ENCODE data around the gene CDK14. TPM values are rescaled to one million over a fixed set of nuclear protein-coding genes. Genes with fewer than 3 reads are reported as not detected.
A peak's percentile ranks its signal among the peaks of the same experiment; 100 is the strongest.
"Not testable (repeated sequence)": the region's sequence is repeated elsewhere in the genome, so short reads cannot be mapped to it uniquely, and the experiment has no call there.

Gene CDK14
- total and polyA plus RNA-seq, 4 donors: 4.2 to 12.4 (median 7.4) TPM

GRCh38 chr7:90769566-90769965, 173.4 kb downstream of the CDK14 start:
- not testable (repeated sequence) for H3K9ac ChIP-seq (ENCODE audit: low read depth in 1 of 2, low read length in 2 of 2); H3K27me3 ChIP-seq (ENCODE audit: control insufficient read depth in 4 of 4, insufficient read depth in 4 of 4, low read length in 3 of 4); H3K4me3 ChIP-seq (ENCODE audit: low read depth in 1 of 3, low read length in 3 of 3); DNase-seq (ENCODE audit: low spot score); H3K36me3 ChIP-seq (ENCODE audit: control insufficient read depth in 4 of 4, insufficient read depth in 3 of 4, low read depth in 1 of 4, low read length in 3 of 4); H3K9me3 ChIP-seq (ENCODE audit: control insufficient read depth in 4 of 4, low read length in 3 of 4)
- Histone ChIP-seq H3K27ac (ENCODE audit: low read depth in 1 of 2, low read length in 2 of 2) (peak overlapping the region; percentile 25 to 63), H3K4me1 (ENCODE audit: control insufficient read depth in 4 of 4, insufficient read depth in 4 of 4, low read length in 3 of 4) (peaks cover 1 to 43% (median 35%) of the 10 kb centered on the region in 4 donors)
- 54% methylated on average over 5 of the region's 5 CpGs for WGBS
- TF ChIP-seq RXRA (IDR thresholded peaks at IDR 0.05) (peak; percentile 8 to 15), HNF4A (conservative IDR thresholded peaks at IDR 0.05) (peak; percentile 59 to 66)

- H3K36me3 ChIP-seq (ENCODE audit: control insufficient read depth in 4 of 4, insufficient read depth in 3 of 4, low read depth in 1 of 4, low read length in 3 of 4): no peaks in the 10 kb centered on the region
- no peak overlapping the region for H3K4me3 ChIP-seq (ENCODE audit: low read depth in 1 of 3, low read length in 3 of 3)
- no peak overlapping the region for H3K27ac ChIP-seq (ENCODE audit: low read depth in 1 of 2, low read length in 2 of 2)
- no peak for DNase-seq (ENCODE audit: low spot score)
- peaks cover 1 to 28% (median 22%) of the 10 kb centered on the region in 4 donors for H3K4me1 ChIP-seq (ENCODE audit: control insufficient read depth in 4 of 4, insufficient read depth in 4 of 4, low read length in 3 of 4)
- TF ChIP-seq SP1 (IDR thresholded peaks at IDR 0.05) (no peak), JUND (IDR thresholded peaks at IDR 0.05) (no peak), MAX (IDR thresholded peaks at IDR 0.05) (no peak), NR2F2 (IDR thresholded peaks at IDR 0.05) (no peak), ZBTB33 (IDR thresholded peaks at IDR 0.05) (no peak), FOXA2 (IDR thresholded peaks at IDR 0.05) (no peak), HNF4G (IDR thresholded peaks at IDR 0.05) (no peak), YY1 (IDR thresholded peaks at IDR 0.05) (no peak), ATF3 (IDR thresholded peaks at IDR 0.05) (no peak), REST (IDR thresholded peaks at IDR 0.05) (no peak), RAD21 (IDR thresholded peaks at IDR 0.05) (no peak), TAF1 (conservative IDR thresholded peaks at IDR 0.05) (no peak)
- 90% methylated on average over 2 of the region's 2 CpGs for WGBS
- no peak overlapping the region for H3K9ac ChIP-seq (ENCODE audit: low read depth in 1 of 2, low read length in 2 of 2)
- H3K27me3 ChIP-seq (ENCODE audit: control insufficient read depth in 4 of 4, insufficient read depth in 4 of 4, low read length in 3 of 4): no peaks in the 10 kb centered on the region
- peaks cover 0 to 4% (median 2%) of the 10 kb centered on the region in 4 donors for H3K9me3 ChIP-seq (ENCODE audit: control insufficient read depth in 4 of 4, low read length in 3 of 4)
Measured at GRCh38 chr7:90771281-90771680, 175.2 kb downstream of the CDK14 start.

- DNase-seq (ENCODE audit: low spot score): no peak
- H3K27me3 ChIP-seq (ENCODE audit: control insufficient read depth in 4 of 4, insufficient read depth in 4 of 4, low read length in 3 of 4): no peaks in the 10 kb centered on the region
- TF ChIP-seq RXRA (IDR thresholded peaks at IDR 0.05): no peak
- H3K36me3 ChIP-seq (ENCODE audit: control insufficient read depth in 4 of 4, insufficient read depth in 3 of 4, low read depth in 1 of 4, low read length in 3 of 4): no peaks in the 10 kb centered on the region
- no peak overlapping the region for H3K27ac ChIP-seq (ENCODE audit: low read depth in 1 of 2, low read length in 2 of 2)
- H3K4me1 ChIP-seq (ENCODE audit: control insufficient read depth in 4 of 4, insufficient read depth in 4 of 4, low read length in 3 of 4): peaks cover 0 to 21% (median 14%) of the 10 kb centered on the region in 4 donors
- H3K9ac ChIP-seq (ENCODE audit: low read depth in 1 of 2, low read length in 2 of 2): no peak overlapping the region
- no peak overlapping the region for H3K4me3 ChIP-seq (ENCODE audit: low read depth in 1 of 3, low read length in 3 of 3)
- 93% methylated on average over 6 of the region's 6 CpGs for WGBS
- peaks cover 0 to 4% (median 2%) of the 10 kb centered on the region in 4 donors for H3K9me3 ChIP-seq (ENCODE audit: control insufficient read depth in 4 of 4, low read length in 3 of 4)
Measured at GRCh38 chr7:90772410-90772809, 176.3 kb downstream of the CDK14 start.
